Kidney (tissue), 14 donors: Measurements from ENCODE around the gene PGM2. TPM values are rescaled to one million over a fixed set of nuclear protein-coding genes. Genes with fewer than 3 reads are reported as not detected.

Source experiments
- DNase-seq, 5 donors: peaks; one replicate each; pipeline ENCODE4 v3.0.0-alpha.2; 2013 to 2020
- FAIRE-seq: peaks from 2 replicates; lab custom pipeline; 2012; peaks lifted over from hg19 to GRCh38; lab: Jason Lieb, UNC
- H3K27ac ChIP-seq, 2 donors: one replicate each; pipeline ENCODE4 v1.7.0; 2013; ENCODE audit warnings: low read depth in 2 of 2, low read length in 2 of 2, inconsistent platforms in 1 of 2
- H3K27me3 ChIP-seq: one replicate; pipeline ENCODE4 v1.7.1; 2013; ENCODE audit warnings: low read length, inconsistent platforms; ENCODE audit not compliant: control insufficient read depth, insufficient read depth
- H3K36me3 ChIP-seq, 3 donors: one replicate each; pipeline versions ENCODE4 v1.7.0 to v1.7.1; 2013; ENCODE audit warnings: low read length in 3 of 3, control low read depth in 1 of 3, inconsistent platforms in 1 of 3; ENCODE audit not compliant: insufficient read depth in 3 of 3, control insufficient read depth in 2 of 3
- H3K4me1 ChIP-seq, 3 donors: one replicate each; pipeline versions ENCODE4 v1.7.0 to v1.7.1; 2013; ENCODE audit warnings: low read length in 3 of 3, inconsistent platforms in 1 of 3, low read depth in 1 of 3; ENCODE audit not compliant: control insufficient read depth in 2 of 3, insufficient read depth in 2 of 3
- H3K4me3 ChIP-seq, 3 donors: one replicate each; pipeline versions ENCODE4 v1.7.0 to v1.8.1; 2013; ENCODE audit warnings: low read length in 3 of 3, control low read depth in 1 of 3, inconsistent platforms in 1 of 3
- H3K9ac ChIP-seq, 3 donors: one replicate each; pipeline versions ENCODE4 v1.7.0 to v1.7.1; 2013; ENCODE audit warnings: low read length in 3 of 3, control low read depth in 1 of 3, inconsistent platforms in 1 of 3
- H3K9me3 ChIP-seq, 3 donors: one replicate each; pipeline versions ENCODE4 v1.7.0 to v1.7.1; 2013; ENCODE audit warnings: low read length in 3 of 3, control low read depth in 1 of 3, inconsistent platforms in 1 of 3; ENCODE audit not compliant: control insufficient read depth in 2 of 3, insufficient read depth in 1 of 3
- CTCF ChIP-seq: IDR thresholded peaks from 3 replicates; pipeline ENCODE4 v1.5.1; 2012; ENCODE audit warnings: mild to moderate bottlenecking, moderate library complexity, borderline replicate concordance; ENCODE audit not compliant: insufficient read depth; ENCODE audit errors: extremely low read depth
- intact Hi-C: fragments of 100-400 bp; cut with DNase I; formaldehyde crosslinking; loops from one replicate; pipeline ENCODE4 v1.11.1; 2022
- polyA plus RNA-seq: library from polyadenylated mRNA; stranded (reverse); fragments of 350-450 nt; fragmentation: Illumina TruSeq; extraction: RNeasy Lipid Tissue Mini Kit (QIAGEN cat#74804); gene quantifications from one replicate; pipeline ENCODE4 v1.2.3, GENCODE V29; 2014; ENCODE audit warnings: low read depth, low replicate concordance; ENCODE audit not compliant: insufficient read depth
- total RNA-seq: library from RNA; stranded (reverse); fragmentation: NEBNext Ultra II Directional; extraction: Animal tissue kit (Norgen Biotek cat#: 25700); gene quantifications from one replicate; pipeline ENCODE4 v1.2.1, GENCODE V29; 2021
- donor health status: control.
- donor health status: control.
- donor health status: control.
- donor health status: control.
- donor health status: control.
- donor health status: DM: yes; HTN: yes; CAD: no.
- donor health status: Normal renal cell carcinoma (clear cell type).

PGM2 gene
- total and polyA plus RNA-seq, 2 donors from 2014 or later: 15.5 to 30.7 TPM

GRCh38 chr4:37835806-37836205 is 9.3 kb downstream of the PGM2 start:
- no peak overlapping the region for H3K4me3 ChIP-seq
- no peaks in the 10 kb centered on the region for H3K9me3 ChIP-seq
- H3K9ac ChIP-seq: no peak overlapping the region
- no peak overlapping the region for H3K27ac ChIP-seq
- no peak for FAIRE-seq
- peaks cover 0 to 3% (median 0%) of the 10 kb centered on the region in 3 donors for H3K4me1 ChIP-seq
- intact Hi-C loops: no loop called here
- no peaks in the 10 kb centered on the region for H3K27me3 ChIP-seq
- H3K36me3 ChIP-seq: peaks cover 2 to 11% (median 3%) of the 10 kb centered on the region in 3 donors
- no peak for DNase-seq
- TF ChIP-seq CTCF: no peak

- Histone ChIP-seq H3K27me3 (no peaks in the 10 kb centered on the region), H3K36me3 (peaks cover under 1 to 13% (median 3%) of the 10 kb centered on the region in 3 donors), H3K9ac (no peak overlapping the region), H3K4me3 (no peak overlapping the region), H3K9me3 (no peaks in the 10 kb centered on the region), H3K27ac (no peak overlapping the region), H3K4me1 (peaks cover 0 to 3% (median 0%) of the 10 kb centered on the region in 3 donors)
- DNase-seq: no peak
- FAIRE-seq: no peak
- intact Hi-C loops: no loop called here
- TF ChIP-seq CTCF: no peak
These were observed 9.8 kb downstream of the PGM2 start for GRCh38 chr4:37836274-37836673.

GRCh38 chr4:37836838-37837440 is 10.5 kb downstream of the PGM2 start:
- intact Hi-C loops: no loop called here
- no peak overlapping the region for H3K9ac ChIP-seq

More at GRCh38 chr4:37836838-37837440, 10.5 kb downstream of the PGM2 start:
- FAIRE-seq: no peak
- DNase-seq: no peak
- TF ChIP-seq CTCF: no peak
- Histone ChIP-seq H3K4me3 (no peak overlapping the region), H3K4me1 (peaks cover 0 to 3% (median 0%) of the 10 kb centered on the region in 3 donors), H3K27me3 (no peaks in the 10 kb centered on the region), H3K36me3 (peaks cover 0 to 19% (median 3%) of the 10 kb centered on the region in 3 donors), H3K27ac (peak overlapping the region in 1 of 2 donors; percentile 15), H3K9me3 (no peaks in the 10 kb centered on the region)
